ENCODE results near the gene PTK7. TPM values are rescaled to one million over a fixed set of nuclear protein-coding genes. Genes with fewer than 3 reads are reported as not detected.

The PTK7 gene
- total RNA-seq, 1 experiment from 2014 or later: 105 TPM

DNA sequence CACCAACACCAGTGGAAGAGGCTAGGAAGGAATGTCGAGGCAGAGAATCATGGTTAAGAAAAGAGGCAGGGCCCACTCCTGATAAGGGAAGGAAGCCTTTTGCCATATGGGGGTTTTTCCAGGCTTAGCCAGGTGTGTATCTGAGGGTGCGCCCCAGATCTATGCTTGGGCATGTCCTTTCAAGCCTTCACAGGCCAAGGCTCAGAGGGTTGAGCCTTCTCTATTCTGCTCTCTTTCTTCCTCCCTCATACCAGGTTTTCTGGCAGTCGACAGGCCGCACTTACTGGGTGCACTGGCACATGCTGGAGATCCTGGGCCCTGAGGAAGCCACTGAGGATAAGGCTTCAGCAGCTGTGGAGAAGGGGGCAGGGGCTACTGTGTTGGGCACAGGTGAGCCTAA, 110.6 kb downstream of the PTK7 start (continued):
- TF ChIP-seq JUND (IDR thresholded peaks at IDR 0.05): no peak

DNA sequence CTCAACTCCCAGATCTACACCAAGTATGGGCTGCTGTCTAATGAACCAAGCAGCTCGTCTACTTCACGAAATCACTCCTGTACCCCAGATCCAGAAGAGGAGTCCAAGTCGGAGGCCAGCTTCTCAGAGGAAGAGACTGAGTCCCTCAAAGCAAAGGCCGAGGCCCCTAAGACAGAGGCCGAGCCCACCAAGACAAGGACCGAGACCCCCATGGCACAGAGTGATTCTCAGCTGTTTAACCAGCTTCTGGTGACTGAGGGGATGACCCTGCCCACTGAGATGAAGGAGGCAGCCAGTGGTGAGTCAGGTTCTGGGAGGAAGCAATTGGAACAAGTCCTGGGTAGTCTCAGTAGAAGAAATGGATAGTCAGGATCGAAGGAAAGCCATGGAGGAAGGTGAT, 111.7 kb downstream of the PTK7 start:
- H3K4me1 ChIP-seq (ENCODE audit: control insufficient read depth in 1 of 2, insufficient read depth in 2 of 2, low read length in 2 of 2): peaks cover 2 to 6% of the 10 kb centered on the region in 2 experiments; a peak in 2 of 4 replicates
- no peak overlapping the region for H3K4me3 ChIP-seq (replicated peaks in 1 of 2; ENCODE audit: low read depth in 1 of 2, low read length in 2 of 2)
- no peaks in the 10 kb centered on the region for H3K27me3 ChIP-seq (ENCODE audit: insufficient read depth, low read length)
- ATAC-seq: no peak
- no peak for DNase-seq (ENCODE audit: low read depth, low spot score)
- CTCF ChIA-PET: no interaction called here
- no peak for TF ChIP-seq TCF7L2 (IDR thresholded peaks at IDR 0.05; ENCODE audit: borderline replicate concordance, extremely low read depth, insufficient read depth, insufficient read length)
- TF ChIP-seq ZFX (IDR thresholded peaks at IDR 0.05): no peak
- no peak for TF ChIP-seq POLR2AphosphoS5 (IDR thresholded peaks at IDR 0.05; ENCODE audit: low read depth, low read length)
- TF ChIP-seq, protein P1, sequence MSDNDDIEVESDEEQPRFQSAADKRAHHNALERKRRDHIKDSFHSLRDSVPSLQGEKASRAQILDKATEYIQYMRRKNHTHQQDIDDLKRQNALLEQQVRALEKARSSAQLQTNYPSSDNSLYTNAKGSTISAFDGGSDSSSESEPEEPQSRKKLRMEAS (IDR thresholded peaks at IDR 0.05): no peak
- no peak for TF ChIP-seq FOSL1 (IDR thresholded peaks at IDR 0.05; ENCODE audit: low read depth)
- no peak overlapping the region for H3K9ac ChIP-seq (ENCODE audit: low read length)
- H3K79me2 ChIP-seq (ENCODE audit: insufficient read depth, low read length): peaks cover 1% of the 10 kb centered on the region
- intact Hi-C loops (cut with micrococcal nuclease): no loop called here
- RAD21 ChIA-PET (ENCODE audit: low non-redundant PET in 1 of 2, low total read pairs in 2 of 2, uncharacterized antibody in 2 of 2, unreplicated experiment in 2 of 2): no interaction called here
- H4K20me1 ChIP-seq (ENCODE audit: insufficient read depth): no peaks in the 10 kb centered on the region
- H2AFZ ChIP-seq (ENCODE audit: low read depth, low read length, poor library complexity, severe bottlenecking): no peak overlapping the region
- no TSS peak for BruUV-seq (replicated peaks)
- peaks cover 0 to 7% of the 10 kb centered on the region in 2 experiments; a peak in 2 of 4 replicates for H3K36me3 ChIP-seq (ENCODE audit: control insufficient read depth in 1 of 2, insufficient read depth in 2 of 2, low read length in 2 of 2)
- H3K9me2 ChIP-seq (ENCODE audit: insufficient read depth): no peaks in the 10 kb centered on the region
- POLR2A ChIA-PET: no interaction called here
- H3K27ac ChIP-seq (ENCODE audit: low read depth, low read length): no peak overlapping the region
- no peaks in the 10 kb centered on the region for H3K9me3 ChIP-seq (ENCODE audit: control insufficient read depth in 1 of 2, insufficient read depth in 1 of 2, low read depth in 1 of 2, low read length in 2 of 2)
- H3K4me2 ChIP-seq (ENCODE audit: low read length): no peak overlapping the region

DNA sequence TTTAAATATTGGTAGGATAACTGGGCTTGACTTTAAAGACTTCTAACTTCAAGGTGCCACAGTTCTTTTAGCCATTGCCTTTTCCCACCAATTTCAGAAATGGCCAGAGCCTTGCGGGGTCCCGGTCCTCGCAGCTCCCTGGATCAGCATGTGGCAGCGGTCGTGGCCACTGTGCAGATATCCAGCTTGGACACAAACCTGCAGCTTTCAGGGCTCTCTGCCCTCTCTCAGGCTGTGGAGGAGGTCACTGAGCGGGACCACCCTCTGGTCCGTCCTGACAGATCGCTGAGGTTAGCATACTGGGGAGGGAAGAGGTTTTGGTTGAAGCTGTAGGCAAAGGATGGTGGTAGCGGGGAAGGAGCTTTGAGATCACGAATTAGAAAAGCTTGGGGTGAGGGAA, 112.3 kb downstream of the PTK7 start:
- Histone ChIP-seq H3K4me1 (ENCODE audit: control insufficient read depth in 1 of 2, insufficient read depth in 2 of 2, low read length in 2 of 2) (no peaks in the 10 kb centered on the region), H3K27me3 (ENCODE audit: insufficient read depth, low read length) (no peaks in the 10 kb centered on the region), H3K9ac (ENCODE audit: low read length) (no peak overlapping the region), H3K36me3 (ENCODE audit: control insufficient read depth in 1 of 2, insufficient read depth in 2 of 2, low read length in 2 of 2) (peaks cover 0 to 7% of the 10 kb centered on the region in 2 experiments; a peak in 2 of 4 replicates), H3K9me2 (ENCODE audit: insufficient read depth) (no peaks in the 10 kb centered on the region), H2AFZ (ENCODE audit: low read depth, low read length, poor library complexity, severe bottlenecking) (no peak overlapping the region), H4K20me1 (ENCODE audit: insufficient read depth) (no peaks in the 10 kb centered on the region), H3K4me3 (replicated peaks in 1 of 2; ENCODE audit: low read depth in 1 of 2, low read length in 2 of 2) (no peak overlapping the region), H3K4me2 (ENCODE audit: low read length) (no peak overlapping the region), H3K79me2 (ENCODE audit: insufficient read depth, low read length) (no peaks in the 10 kb centered on the region; the same call in 1 of the 2 replicates), H3K27ac (ENCODE audit: low read depth, low read length) (no peak overlapping the region), H3K9me3 (ENCODE audit: control insufficient read depth in 1 of 2, insufficient read depth in 1 of 2, low read depth in 1 of 2, low read length in 2 of 2) (no peaks in the 10 kb centered on the region)
- RAD21 ChIA-PET (ENCODE audit: low non-redundant PET in 1 of 2, low total read pairs in 2 of 2, uncharacterized antibody in 2 of 2, unreplicated experiment in 2 of 2): no interaction called here
- intact Hi-C loops (cut with micrococcal nuclease): no loop called here
- no TSS peak for BruUV-seq (replicated peaks)
- CTCF ChIA-PET: no interaction called here
- ATAC-seq (no peak), DNase-seq (ENCODE audit: low read depth, low spot score) (no peak)
- POLR2A ChIA-PET: no interaction called here
- no peak for TF ChIP-seq EZH2phosphoT487 (IDR thresholded peaks at IDR 0.05; ENCODE audit: borderline replicate concordance)
- no peak for TF ChIP-seq FOSL1 (IDR thresholded peaks at IDR 0.05; ENCODE audit: low read depth)
- TF ChIP-seq ELF1 (IDR thresholded peaks at IDR 0.05; ENCODE audit: borderline replicate concordance, low read depth): no peak
- no peak for TF ChIP-seq YY1 (IDR thresholded peaks at IDR 0.05; ENCODE audit: extremely low read depth, insufficient replicate concordance, low read depth, low read length)
- TF ChIP-seq EGR1 (IDR thresholded peaks at IDR 0.05; ENCODE audit: low read depth): no peak
- TF ChIP-seq, protein P2, sequence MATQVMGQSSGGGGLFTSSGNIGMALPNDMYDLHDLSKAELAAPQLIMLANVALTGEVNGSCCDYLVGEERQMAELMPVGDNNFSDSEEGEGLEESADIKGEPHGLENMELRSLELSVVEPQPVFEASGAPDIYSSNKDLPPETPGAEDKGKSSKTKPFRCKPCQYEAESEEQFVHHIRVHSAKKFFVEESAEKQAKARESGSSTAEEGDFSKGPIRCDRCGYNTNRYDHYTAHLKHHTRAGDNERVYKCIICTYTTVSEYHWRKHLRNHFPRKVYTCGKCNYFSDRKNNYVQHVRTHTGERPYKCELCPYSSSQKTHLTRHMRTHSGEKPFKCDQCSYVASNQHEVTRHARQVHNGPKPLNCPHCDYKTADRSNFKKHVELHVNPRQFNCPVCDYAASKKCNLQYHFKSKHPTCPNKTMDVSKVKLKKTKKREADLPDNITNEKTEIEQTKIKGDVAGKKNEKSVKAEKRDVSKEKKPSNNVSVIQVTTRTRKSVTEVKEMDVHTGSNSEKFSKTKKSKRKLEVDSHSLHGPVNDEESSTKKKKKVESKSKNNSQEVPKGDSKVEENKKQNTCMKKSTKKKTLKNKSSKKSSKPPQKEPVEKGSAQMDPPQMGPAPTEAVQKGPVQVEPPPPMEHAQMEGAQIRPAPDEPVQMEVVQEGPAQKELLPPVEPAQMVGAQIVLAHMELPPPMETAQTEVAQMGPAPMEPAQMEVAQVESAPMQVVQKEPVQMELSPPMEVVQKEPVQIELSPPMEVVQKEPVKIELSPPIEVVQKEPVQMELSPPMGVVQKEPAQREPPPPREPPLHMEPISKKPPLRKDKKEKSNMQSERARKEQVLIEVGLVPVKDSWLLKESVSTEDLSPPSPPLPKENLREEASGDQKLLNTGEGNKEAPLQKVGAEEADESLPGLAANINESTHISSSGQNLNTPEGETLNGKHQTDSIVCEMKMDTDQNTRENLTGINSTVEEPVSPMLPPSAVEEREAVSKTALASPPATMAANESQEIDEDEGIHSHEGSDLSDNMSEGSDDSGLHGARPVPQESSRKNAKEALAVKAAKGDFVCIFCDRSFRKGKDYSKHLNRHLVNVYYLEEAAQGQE (IDR thresholded peaks at IDR 0.05; ENCODE audit: low read depth): no peak
- TF ChIP-seq, protein P3, sequence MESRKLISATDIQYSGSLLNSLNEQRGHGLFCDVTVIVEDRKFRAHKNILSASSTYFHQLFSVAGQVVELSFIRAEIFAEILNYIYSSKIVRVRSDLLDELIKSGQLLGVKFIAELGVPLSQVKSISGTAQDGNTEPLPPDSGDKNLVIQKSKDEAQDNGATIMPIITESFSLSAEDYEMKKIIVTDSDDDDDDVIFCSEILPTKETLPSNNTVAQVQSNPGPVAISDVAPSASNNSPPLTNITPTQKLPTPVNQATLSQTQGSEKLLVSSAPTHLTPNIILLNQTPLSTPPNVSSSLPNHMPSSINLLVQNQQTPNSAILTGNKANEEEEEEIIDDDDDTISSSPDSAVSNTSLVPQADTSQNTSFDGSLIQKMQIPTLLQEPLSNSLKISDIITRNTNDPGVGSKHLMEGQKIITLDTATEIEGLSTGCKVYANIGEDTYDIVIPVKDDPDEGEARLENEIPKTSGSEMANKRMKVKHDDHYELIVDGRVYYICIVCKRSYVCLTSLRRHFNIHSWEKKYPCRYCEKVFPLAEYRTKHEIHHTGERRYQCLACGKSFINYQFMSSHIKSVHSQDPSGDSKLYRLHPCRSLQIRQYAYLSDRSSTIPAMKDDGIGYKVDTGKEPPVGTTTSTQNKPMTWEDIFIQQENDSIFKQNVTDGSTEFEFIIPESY (IDR thresholded peaks at IDR 0.05; ENCODE audit: extremely low read depth, insufficient replicate concordance, low read length): no peak
- no peak for TF ChIP-seq EZH2 (IDR thresholded peaks at IDR 0.05)
- no peak for TF ChIP-seq POLR2AphosphoS5 (IDR thresholded peaks at IDR 0.05; ENCODE audit: low read depth, low read length)
- no peak for TF ChIP-seq POLR2A (IDR thresholded peaks at IDR 0.05; ENCODE audit: borderline replicate concordance, extremely low read depth, insufficient read depth, insufficient read length)
